GM12801 (cell line): ENCODE data around the gene GRIA1.

Source experiments
- CTCF ChIP-seq: IDR thresholded peaks from one replicate; pipeline ENCODE4 v1.5.1; 2011; ENCODE audit warnings: control low read depth; ENCODE audit not compliant: insufficient read length; ENCODE audit errors: extremely low read depth

Gene GRIA1

GRCh38 chr5:153516504-153517240 is 26.2 kb downstream of the GRIA1 start:
- TF ChIP-seq CTCF: no peak

GRCh38 chr5:153517241-153517611 is 26.8 kb downstream of the GRIA1 start:
- TF ChIP-seq CTCF: no peak

- TF ChIP-seq CTCF: no peak
Observed at GRCh38 chr5:153520137-153520536, 29.7 kb downstream of the GRIA1 start.

GRCh38 chr5:153520952-153521351 is 30.5 kb downstream of the GRIA1 start:
- TF ChIP-seq CTCF: no peak

- no peak for TF ChIP-seq CTCF
Observed at GRCh38 chr5:153523211-153523610, 32.7 kb downstream of the GRIA1 start.

- no peak for TF ChIP-seq CTCF
Observed at GRCh38 chr5:153523831-153524230, 33.4 kb downstream of the GRIA1 start.

GRCh38 chr5:153525536-153525935 is 35.1 kb downstream of the GRIA1 start:
- no peak for TF ChIP-seq CTCF
